Stomach (tissue), 4 donors: ENCODE measurements around the gene MUC21.

Experiments
- CTCF ChIP-seq, 7 experiments: fragments of 450-650 bp in 4 of 7; fragments of 200-600 bp in 3 of 7; sonication (generic) in 3 of 7; IDR thresholded peaks; one replicate each; pipeline ENCODE4 v1.5.1; 2016 to 2019; ENCODE audit warnings: antibody characterized with exemption in 7 of 7, control low read depth in 2 of 7, mild to moderate bottlenecking in 1 of 7
- EP300 ChIP-seq: sonication (generic); formaldehyde crosslinking; IDR thresholded peaks from one replicate; pipeline ENCODE4 v1.6.1; 2017; ENCODE audit warnings: antibody characterized with exemption
- POLR2A ChIP-seq, 4 donors: fragments of 450-650 bp; IDR thresholded peaks; one replicate each; pipeline ENCODE4 v1.6.1; 2016; ENCODE audit warnings: antibody characterized with exemption in 4 of 4, control low read depth in 2 of 4, mild to moderate bottlenecking in 1 of 4, moderate library complexity in 1 of 4
- POLR2AphosphoS5 ChIP-seq, 3 donors: sonication (generic); formaldehyde crosslinking; IDR thresholded peaks; one replicate each; pipeline ENCODE4 v1.6.1; 2016; ENCODE audit warnings: antibody characterized with exemption in 3 of 3

- TF ChIP-seq CTCF (IDR thresholded peaks at IDR 0.05) = no peak
- no peak for TF ChIP-seq EP300
- no peak for TF ChIP-seq POLR2AphosphoS5 (IDR thresholded peaks at IDR 0.05)
- TF ChIP-seq POLR2A (IDR thresholded peaks at IDR 0.05) = no peak
These were observed 3.8 kb upstream of the MUC21 start for GRCh38 chr6:30979690-30980089.
